Kidney (tissue), 14 donors: ENCODE results near the gene SCAND1. TPM values are rescaled to one million over a fixed set of nuclear protein-coding genes. Genes with fewer than 3 reads are reported as not detected.
A peak's percentile ranks its signal among the peaks of the same experiment; 100 is the strongest.

Source experiments
- DNase-seq, 5 donors: peaks; one replicate each; pipeline ENCODE4 v3.0.0-alpha.2; 2013 to 2020
- FAIRE-seq: peaks from 2 replicates; lab custom pipeline; 2012; peaks lifted over from hg19 to GRCh38; lab: Jason Lieb, UNC
- H3K27ac ChIP-seq, 2 donors: one replicate each; pipeline ENCODE4 v1.7.0; 2013; ENCODE audit warnings: low read depth in 2 of 2, low read length in 2 of 2, inconsistent platforms in 1 of 2
- H3K27me3 ChIP-seq: one replicate; pipeline ENCODE4 v1.7.1; 2013; ENCODE audit warnings: low read length, inconsistent platforms; ENCODE audit not compliant: control insufficient read depth, insufficient read depth
- H3K36me3 ChIP-seq, 3 donors: one replicate each; pipeline versions ENCODE4 v1.7.0 to v1.7.1; 2013; ENCODE audit warnings: low read length in 3 of 3, control low read depth in 1 of 3, inconsistent platforms in 1 of 3; ENCODE audit not compliant: insufficient read depth in 3 of 3, control insufficient read depth in 2 of 3
- H3K4me1 ChIP-seq, 3 donors: one replicate each; pipeline versions ENCODE4 v1.7.0 to v1.7.1; 2013; ENCODE audit warnings: low read length in 3 of 3, inconsistent platforms in 1 of 3, low read depth in 1 of 3; ENCODE audit not compliant: control insufficient read depth in 2 of 3, insufficient read depth in 2 of 3
- H3K4me3 ChIP-seq, 3 donors: one replicate each; pipeline versions ENCODE4 v1.7.0 to v1.8.1; 2013; ENCODE audit warnings: low read length in 3 of 3, control low read depth in 1 of 3, inconsistent platforms in 1 of 3
- H3K9ac ChIP-seq, 3 donors: one replicate each; pipeline versions ENCODE4 v1.7.0 to v1.7.1; 2013; ENCODE audit warnings: low read length in 3 of 3, control low read depth in 1 of 3, inconsistent platforms in 1 of 3
- H3K9me3 ChIP-seq, 3 donors: one replicate each; pipeline versions ENCODE4 v1.7.0 to v1.7.1; 2013; ENCODE audit warnings: low read length in 3 of 3, control low read depth in 1 of 3, inconsistent platforms in 1 of 3; ENCODE audit not compliant: control insufficient read depth in 2 of 3, insufficient read depth in 1 of 3
- intact Hi-C: fragments of 100-400 bp; cut with DNase I; formaldehyde crosslinking; loops from one replicate; pipeline ENCODE4 v1.11.1; 2022
- polyA plus RNA-seq: library from polyadenylated mRNA; stranded (reverse); fragments of 350-450 nt; fragmentation: Illumina TruSeq; extraction: RNeasy Lipid Tissue Mini Kit (QIAGEN cat#74804); gene quantifications from one replicate; pipeline ENCODE4 v1.2.3, GENCODE V29; 2014; ENCODE audit warnings: low read depth, low replicate concordance; ENCODE audit not compliant: insufficient read depth
- total RNA-seq: library from RNA; stranded (reverse); fragmentation: NEBNext Ultra II Directional; extraction: Animal tissue kit (Norgen Biotek cat#: 25700); gene quantifications from one replicate; pipeline ENCODE4 v1.2.1, GENCODE V29; 2021
- TF ChIP-seq, protein P1 (sequence below): IDR thresholded peaks from 3 replicates; pipeline ENCODE4 v1.5.1; 2012; ENCODE audit warnings: mild to moderate bottlenecking, moderate library complexity, borderline replicate concordance; ENCODE audit not compliant: insufficient read depth; ENCODE audit errors: extremely low read depth
- donor health status: control.
- donor health status: control.
- donor health status: control.
- donor health status: control.
- donor health status: control.
- donor health status: DM: yes; HTN: yes; CAD: no.
- donor health status: Normal renal cell carcinoma (clear cell type).

The SCAND1 gene
- total and polyA plus RNA-seq, 2 donors from 2014 or later: 74.7 to 184 TPM

DNA sequence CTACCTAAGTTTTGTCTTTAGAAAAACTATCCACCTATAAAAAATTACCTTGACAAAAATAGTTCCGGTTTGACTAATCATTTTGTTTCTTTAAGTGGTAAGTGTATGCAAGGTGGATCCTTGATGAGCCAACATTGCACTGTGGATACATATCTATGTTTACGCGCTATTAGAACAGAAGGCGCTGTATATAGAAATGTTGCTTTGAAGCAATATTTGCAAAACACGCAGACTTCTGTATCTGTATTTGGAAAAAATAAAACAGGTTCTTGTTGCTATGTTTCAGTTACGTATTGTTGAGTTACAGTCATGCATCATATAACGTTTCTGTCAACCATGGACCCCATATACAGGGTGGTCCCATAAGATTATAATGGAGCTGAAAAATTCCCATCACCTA, 4.2 kb downstream of the SCAND1 start:
- FAIRE-seq: no peak

GRCh38 chr20:35947907-35948306, 6.4 kb downstream of the SCAND1 start:
- Histone ChIP-seq H3K27ac (no peak overlapping the region), H3K27me3 (no peaks in the 10 kb centered on the region), H3K36me3 (peaks cover 0 to 18% (median 9%) of the 10 kb centered on the region in 3 donors), H3K4me1 (peaks cover 0 to 3% (median 3%) of the 10 kb centered on the region in 3 donors), H3K9ac (no peak overlapping the region), H3K9me3 (no peaks in the 10 kb centered on the region), H3K4me3 (no peak overlapping the region)
- TF ChIP-seq, protein P1, sequence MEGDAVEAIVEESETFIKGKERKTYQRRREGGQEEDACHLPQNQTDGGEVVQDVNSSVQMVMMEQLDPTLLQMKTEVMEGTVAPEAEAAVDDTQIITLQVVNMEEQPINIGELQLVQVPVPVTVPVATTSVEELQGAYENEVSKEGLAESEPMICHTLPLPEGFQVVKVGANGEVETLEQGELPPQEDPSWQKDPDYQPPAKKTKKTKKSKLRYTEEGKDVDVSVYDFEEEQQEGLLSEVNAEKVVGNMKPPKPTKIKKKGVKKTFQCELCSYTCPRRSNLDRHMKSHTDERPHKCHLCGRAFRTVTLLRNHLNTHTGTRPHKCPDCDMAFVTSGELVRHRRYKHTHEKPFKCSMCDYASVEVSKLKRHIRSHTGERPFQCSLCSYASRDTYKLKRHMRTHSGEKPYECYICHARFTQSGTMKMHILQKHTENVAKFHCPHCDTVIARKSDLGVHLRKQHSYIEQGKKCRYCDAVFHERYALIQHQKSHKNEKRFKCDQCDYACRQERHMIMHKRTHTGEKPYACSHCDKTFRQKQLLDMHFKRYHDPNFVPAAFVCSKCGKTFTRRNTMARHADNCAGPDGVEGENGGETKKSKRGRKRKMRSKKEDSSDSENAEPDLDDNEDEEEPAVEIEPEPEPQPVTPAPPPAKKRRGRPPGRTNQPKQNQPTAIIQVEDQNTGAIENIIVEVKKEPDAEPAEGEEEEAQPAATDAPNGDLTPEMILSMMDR: no peak
- no peak for DNase-seq
- intact Hi-C loops: no loop called here
- FAIRE-seq: no peak

More for the DNA sequence above, 4.2 kb downstream of the SCAND1 start:
- no peak overlapping the region for H3K4me3 ChIP-seq
- H3K36me3 ChIP-seq: peaks cover 0 to 14% (median 9%) of the 10 kb centered on the region in 3 donors
- no peaks in the 10 kb centered on the region for H3K27me3 ChIP-seq
- H3K9me3 ChIP-seq: no peaks in the 10 kb centered on the region
- no peak overlapping the region for H3K27ac ChIP-seq
- TF ChIP-seq, protein P1: no peak
- DNase-seq: no peak
- intact Hi-C loops: no loop called here
- peaks cover 0 to 8% (median 3%) of the 10 kb centered on the region in 3 donors for H3K4me1 ChIP-seq
- H3K9ac ChIP-seq: no peak overlapping the region

DNA sequence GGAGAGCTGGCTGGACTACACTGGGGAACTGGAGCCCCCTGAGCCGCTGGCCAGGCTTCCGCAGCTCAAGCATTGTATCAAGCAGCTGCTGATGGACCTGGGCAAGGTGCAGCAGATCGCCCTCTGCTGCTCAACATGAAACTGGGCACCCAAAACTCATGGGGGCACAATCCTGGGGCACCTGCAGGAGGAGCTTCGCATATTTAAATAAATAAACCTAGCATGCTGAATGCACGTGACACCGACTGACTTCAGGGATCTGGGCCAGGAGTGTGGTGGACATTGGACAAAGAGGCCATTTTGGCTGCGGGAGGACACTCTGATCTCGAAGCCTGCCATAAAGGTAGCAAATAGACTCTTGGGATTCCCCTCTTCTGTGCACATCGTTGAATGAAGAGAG, 6.8 kb downstream of the SCAND1 start:
- DNase-seq (peak in 1 of 5 donors; percentile 14), FAIRE-seq (no peak)
- Histone ChIP-seq H3K27me3 (no peaks in the 10 kb centered on the region), H3K9ac (no peak overlapping the region), H3K27ac (no peak overlapping the region), H3K36me3 (peaks cover 0 to 18% (median 9%) of the 10 kb centered on the region in 3 donors), H3K4me3 (no peak overlapping the region), H3K9me3 (no peaks in the 10 kb centered on the region), H3K4me1 (no peaks in the 10 kb centered on the region)
- TF ChIP-seq, protein P1: no peak
- intact Hi-C loops: no loop called here

GRCh38 chr20:35942243-35942642, 12.1 kb downstream of the SCAND1 start:
- intact Hi-C loops: no loop called here
- Histone ChIP-seq H3K36me3 (peaks cover 6 to 33% (median 11%) of the 10 kb centered on the region in 3 donors), H3K4me3 (no peak overlapping the region), H3K27ac (no peak overlapping the region), H3K9me3 (no peaks in the 10 kb centered on the region), H3K27me3 (no peaks in the 10 kb centered on the region), H3K9ac (no peak overlapping the region), H3K4me1 (no peaks in the 10 kb centered on the region)
- DNase-seq: no peak
- TF ChIP-seq, protein P1: no peak
- FAIRE-seq: no peak
